HepG2 (cell line): Measurements from ENCODE around the gene LRRC8E. TPM values are rescaled to one million over a fixed set of nuclear protein-coding genes. Genes with fewer than 3 reads are reported as not detected.

Source experiments
- AFF4 ChIP-seq: sonication (generic); formaldehyde crosslinking; IDR thresholded peaks from 2 replicates; pipeline ENCODE4 v1.4.0; 2020; ENCODE audit warnings: missing genetic modification reagents
- HNF4A ChIP-seq: sonication (generic); formaldehyde crosslinking; IDR thresholded peaks from 2 replicates; pipeline ENCODE4 v1.4.0; 2020; ENCODE audit warnings: missing genetic modification reagents
- KDM1A ChIP-seq: IDR thresholded peaks from 2 replicates; pipeline ENCODE4 v1.6.1; 2016; ENCODE audit warnings: missing compliant biosample characterization
- MAX ChIP-seq: IDR thresholded peaks from 2 replicates; pipeline ENCODE4 v1.6.1; 2012; ENCODE audit warnings: inconsistent platforms
- MTA1 ChIP-seq: sonication (generic); formaldehyde crosslinking; IDR thresholded peaks from 2 replicates; pipeline ENCODE4 v1.4.0; 2020; ENCODE audit warnings: missing genetic modification reagents, mild to moderate bottlenecking, borderline replicate concordance
- PRDM10 ChIP-seq: sonication (generic); formaldehyde crosslinking; IDR thresholded peaks from 2 replicates; pipeline ENCODE4 v1.4.0; 2020; ENCODE audit warnings: low read depth, missing genetic modification reagents
- SIN3A ChIP-seq: IDR thresholded peaks from 2 replicates; pipeline ENCODE4 v1.6.1; 2011; ENCODE audit warnings: low read depth, mild to moderate bottlenecking, control low read depth, low read length, borderline replicate concordance
- XRCC5 ChIP-seq: fragments of 200-400 bp; formaldehyde crosslinking; optimal IDR thresholded peaks from 2 replicates; pipeline ENCODE3; 2017; ENCODE audit warnings: mild to moderate bottlenecking, low read length
- ZNF274 ChIP-seq: sonication (generic); formaldehyde crosslinking; IDR thresholded peaks from 2 replicates; pipeline ENCODE4 v1.5.1; 2020; ENCODE audit warnings: mild to moderate bottlenecking, missing genetic modification reagents
- ZNF3 ChIP-seq: IDR thresholded peaks from 2 replicates; pipeline ENCODE4 v1.7.0; 2017; ENCODE audit warnings: inconsistent platforms
- ZNF331 ChIP-seq: sonication (generic); formaldehyde crosslinking; IDR thresholded peaks from 2 replicates; pipeline ENCODE4 v1.4.0; 2020; ENCODE audit warnings: missing genetic modification reagents
- ZNF367 ChIP-seq: sonication (generic); formaldehyde crosslinking; IDR thresholded peaks from 2 replicates; pipeline ENCODE4 v1.4.0; 2020; ENCODE audit warnings: missing genetic modification reagents, borderline replicate concordance
- ZNF501 ChIP-seq: sonication (generic); formaldehyde crosslinking; IDR thresholded peaks from 2 replicates; pipeline ENCODE4 v1.5.1; 2020; ENCODE audit warnings: mild to moderate bottlenecking, moderate library complexity, missing genetic modification reagents
- ZNF687 ChIP-seq: sonication (generic); formaldehyde crosslinking; IDR thresholded peaks from 2 replicates; pipeline ENCODE4 v1.5.1; 2020; ENCODE audit warnings: mild to moderate bottlenecking, missing genetic modification reagents, moderate library complexity
- ZNF839 ChIP-seq: sonication (generic); formaldehyde crosslinking; IDR thresholded peaks from 2 replicates; pipeline ENCODE4 v1.4.0; 2020; ENCODE audit warnings: missing genetic modification reagents, mild to moderate bottlenecking, borderline replicate concordance
- polyA plus RNA-seq, 8 experiments: library from polyadenylated mRNA; depleted of rRNA in 3 of 8; stranded (reverse) in 7 of 8; unstranded in 1 of 8; fragments of >200 nt; fragmentation: Illumina TruSeq in 4 of 8; extraction: Trizol in 4 of 8; gene quantifications; 2 replicates each; pipeline versions ENCODE4 v1.2.1 to v1.2.3, GENCODE V29; 2011 to 2016; ENCODE audit warnings: low read depth in 4 of 8, missing spikeins in 1 of 8, mixed read lengths in 1 of 8; ENCODE audit not compliant: insufficient read depth in 1 of 8
- total RNA-seq, 5 experiments: library from RNA; depleted of rRNA; stranded (reverse); fragments of >200 nt; fragmentation: Illumina TruSeq; extraction: Trizol; gene quantifications; 2 replicates each; pipeline ENCODE4 v1.2.3, GENCODE V29; 2016; ENCODE audit warnings: low read depth in 1 of 5

The LRRC8E gene
- total and polyA plus RNA-seq, 2 of the 13 experiments (the other 11 are each of a cell fraction or from before 2014, with no cell fraction given), result 8.0 to 10.3 TPM

- TF ChIP-seq AFF4 (0 out of 2 replicates have a peak, but pooled peaks have one; percentile 46), KDM1A (CRISPR knock-in tag) (peak; percentile 80; the same call in 1 of the 2 replicates), ZNF331 (CRISPR knock-in tag) (peak; percentile 16; the same call in 1 of the 2 replicates), ZNF367 (CRISPR knock-in tag) (no peak), HNF4A (CRISPR knock-in tag) (peak; percentile 92), MAX (peak; percentile 77), ZNF3 (CRISPR knock-in tag) (peak; percentile 61; the same call in 1 of the 2 replicates), ZNF274 (peak; percentile 83; the same call in 1 of the 2 replicates), ZNF501 (CRISPR knock-in tag) (peak; percentile 18; the same call in 1 of the 2 replicates), ZNF839 (0 out of 2 replicates have a peak, but pooled peaks have one; percentile 37), MTA1 (CRISPR knock-in tag) (peak; percentile 72; the same call in 1 of the 2 replicates), SIN3A (0 out of 2 replicates have a peak, but pooled peaks have one; percentile 51), PRDM10 (CRISPR knock-in tag) (peak; percentile 61; the same call in 1 of the 2 replicates), ZNF687 (CRISPR knock-in tag) (peak; percentile 66), XRCC5 (peak; percentile 44)
Observed at GRCh38 chr19:7918615-7919421, 30.5 kb downstream of the LRRC8E start (continued).
